ENCODE data around the gene SNX7.

The SNX7 gene

DNA sequence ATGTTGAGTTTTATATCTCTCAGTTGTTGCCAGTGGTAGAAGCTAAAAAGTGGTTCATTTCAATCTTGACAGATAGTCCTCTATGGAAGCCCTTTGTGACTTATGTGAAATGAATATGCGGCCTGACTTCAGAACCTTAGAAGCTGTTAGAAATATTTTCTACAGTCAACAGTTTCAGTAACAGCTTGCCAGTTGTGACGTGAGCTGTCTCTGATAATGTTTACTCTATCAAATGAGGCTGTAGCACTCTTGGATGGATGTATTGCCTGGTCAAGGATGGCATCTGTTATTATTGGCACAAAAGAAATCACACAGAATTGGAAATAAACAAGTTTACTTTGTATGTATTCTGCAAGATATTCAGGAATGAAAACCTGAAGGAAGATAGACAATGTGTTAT is 31.9 kb downstream of the SNX7 start:
- H3K4me3 ChIP-seq (ENCODE audit: low read depth, low read length): no peak overlapping the region
- DNase-seq (ENCODE audit: low read depth): no peak
- TF ChIP-seq, protein P1, sequence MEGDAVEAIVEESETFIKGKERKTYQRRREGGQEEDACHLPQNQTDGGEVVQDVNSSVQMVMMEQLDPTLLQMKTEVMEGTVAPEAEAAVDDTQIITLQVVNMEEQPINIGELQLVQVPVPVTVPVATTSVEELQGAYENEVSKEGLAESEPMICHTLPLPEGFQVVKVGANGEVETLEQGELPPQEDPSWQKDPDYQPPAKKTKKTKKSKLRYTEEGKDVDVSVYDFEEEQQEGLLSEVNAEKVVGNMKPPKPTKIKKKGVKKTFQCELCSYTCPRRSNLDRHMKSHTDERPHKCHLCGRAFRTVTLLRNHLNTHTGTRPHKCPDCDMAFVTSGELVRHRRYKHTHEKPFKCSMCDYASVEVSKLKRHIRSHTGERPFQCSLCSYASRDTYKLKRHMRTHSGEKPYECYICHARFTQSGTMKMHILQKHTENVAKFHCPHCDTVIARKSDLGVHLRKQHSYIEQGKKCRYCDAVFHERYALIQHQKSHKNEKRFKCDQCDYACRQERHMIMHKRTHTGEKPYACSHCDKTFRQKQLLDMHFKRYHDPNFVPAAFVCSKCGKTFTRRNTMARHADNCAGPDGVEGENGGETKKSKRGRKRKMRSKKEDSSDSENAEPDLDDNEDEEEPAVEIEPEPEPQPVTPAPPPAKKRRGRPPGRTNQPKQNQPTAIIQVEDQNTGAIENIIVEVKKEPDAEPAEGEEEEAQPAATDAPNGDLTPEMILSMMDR (IDR thresholded peaks at IDR 0.05; ENCODE audit: low read depth, low read length, missing control alignments): no peak

DNA sequence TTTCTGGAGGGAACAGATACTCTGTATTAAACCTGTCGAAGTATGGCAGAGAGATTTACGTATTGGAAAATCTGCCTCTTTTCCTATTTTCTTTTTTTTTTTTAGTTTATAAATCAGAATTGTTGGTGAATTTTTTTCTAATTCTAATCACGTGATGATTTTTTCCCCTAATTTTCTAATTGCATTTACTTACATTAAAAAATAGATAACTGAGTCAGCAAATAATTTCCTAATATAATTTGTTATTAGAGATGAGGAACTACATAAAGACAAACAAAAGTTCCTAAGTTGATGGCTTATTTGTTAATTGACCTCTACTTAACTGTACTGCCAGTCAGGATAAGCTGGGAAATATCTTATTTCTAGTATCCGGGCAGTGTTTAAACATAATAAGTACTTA is 34.6 kb downstream of the SNX7 start:
- DNase-seq (ENCODE audit: low read depth): no peak
- TF ChIP-seq, protein P1 (IDR thresholded peaks at IDR 0.05; ENCODE audit: low read depth, low read length, missing control alignments): no peak
- no peak overlapping the region for H3K4me3 ChIP-seq (ENCODE audit: low read depth, low read length)

DNA sequence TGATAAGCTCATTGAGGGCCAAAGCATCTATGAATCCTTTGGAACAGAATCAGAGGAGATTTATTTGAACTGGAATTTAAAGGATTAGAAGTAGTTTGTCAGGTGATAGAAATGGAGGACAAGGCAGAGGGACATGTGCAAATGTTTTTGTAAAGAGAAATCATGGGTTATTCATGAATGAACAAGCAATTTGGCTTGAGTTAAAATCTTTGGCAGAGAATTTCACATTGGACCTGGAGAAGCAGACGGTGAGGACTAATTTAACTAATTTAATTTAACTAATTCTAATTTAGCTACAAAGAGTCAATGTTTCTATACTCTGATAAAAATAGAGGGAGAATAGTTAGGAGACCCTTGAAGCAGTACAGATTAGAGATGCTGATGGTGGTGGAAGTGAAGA is 36.3 kb downstream of the SNX7 start:
- TF ChIP-seq, protein P1 (IDR thresholded peaks at IDR 0.05; ENCODE audit: low read depth, low read length, missing control alignments): no peak
- H3K4me3 ChIP-seq (ENCODE audit: low read depth, low read length): no peak overlapping the region
- no peak for DNase-seq (ENCODE audit: low read depth)

DNA sequence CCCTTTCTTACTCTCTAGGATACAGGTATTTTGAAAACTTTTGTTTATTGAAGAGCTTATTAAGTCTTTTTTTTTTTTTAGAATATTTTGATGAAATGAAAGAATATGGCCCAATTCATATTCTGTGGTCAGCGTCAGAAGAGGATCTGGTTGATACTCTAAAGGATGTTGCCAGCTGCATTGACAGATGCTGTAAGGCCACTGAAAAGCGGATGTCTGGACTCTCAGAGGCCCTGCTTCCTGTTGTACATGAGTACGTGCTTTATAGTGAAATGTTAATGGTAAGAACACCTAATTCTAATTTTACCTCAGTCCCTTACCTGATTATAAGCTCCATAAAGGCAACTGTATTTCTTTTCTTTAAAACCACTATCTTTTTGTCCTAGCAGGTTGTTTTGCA is 37.1 kb downstream of the SNX7 start:
- no peak overlapping the region for H3K4me3 ChIP-seq (ENCODE audit: low read depth, low read length)
- TF ChIP-seq, protein P1 (IDR thresholded peaks at IDR 0.05; ENCODE audit: low read depth, low read length, missing control alignments): no peak
- no peak for DNase-seq (ENCODE audit: low read depth)

DNA sequence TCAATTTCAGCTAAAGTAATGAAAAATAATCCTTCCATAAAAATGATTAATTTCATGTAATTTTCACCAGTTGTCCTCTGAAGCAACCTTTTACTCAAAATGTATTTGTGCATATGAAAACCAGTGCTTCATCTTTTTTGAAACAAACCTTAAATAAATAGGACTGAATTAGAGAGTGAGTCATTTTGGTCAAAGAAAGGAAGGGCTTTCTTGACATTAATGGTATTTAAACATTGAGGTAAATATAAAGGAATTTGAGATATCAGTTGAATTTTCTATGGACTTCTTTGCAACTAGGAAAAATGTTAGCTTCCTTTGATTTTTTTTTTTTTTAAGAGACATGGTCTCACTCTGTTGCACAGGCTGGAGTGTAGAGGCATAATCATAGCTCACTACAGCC is 38.7 kb downstream of the SNX7 start:
- DNase-seq (ENCODE audit: low read depth): no peak
- no peak overlapping the region for H3K4me3 ChIP-seq (ENCODE audit: low read depth, low read length)
- TF ChIP-seq, protein P1 (IDR thresholded peaks at IDR 0.05; ENCODE audit: low read depth, low read length, missing control alignments): no peak

DNA sequence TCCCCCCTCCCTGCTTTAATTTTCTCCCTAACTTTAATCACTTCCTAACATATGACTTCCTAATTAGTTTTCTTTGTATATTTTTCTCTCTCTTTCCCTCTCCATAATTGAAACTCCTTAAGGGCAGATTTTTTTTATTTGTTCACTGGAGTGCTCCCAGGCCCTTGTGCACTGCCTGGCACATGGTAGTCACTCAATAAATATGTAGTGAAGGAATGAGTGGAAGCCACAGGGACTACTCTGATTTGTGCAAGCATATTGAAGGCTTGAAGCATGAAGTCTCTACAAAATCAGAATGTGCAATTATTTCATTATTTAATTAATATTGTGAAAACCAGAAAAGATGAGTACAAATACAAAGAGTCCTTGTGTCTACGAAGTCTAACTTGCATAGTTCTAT is 41.5 kb downstream of the SNX7 start:
- DNase-seq (ENCODE audit: low read depth): no peak
- TF ChIP-seq, protein P1 (IDR thresholded peaks at IDR 0.05; ENCODE audit: low read depth, low read length, missing control alignments): no peak
- H3K4me3 ChIP-seq (ENCODE audit: low read depth, low read length): no peak overlapping the region

DNA sequence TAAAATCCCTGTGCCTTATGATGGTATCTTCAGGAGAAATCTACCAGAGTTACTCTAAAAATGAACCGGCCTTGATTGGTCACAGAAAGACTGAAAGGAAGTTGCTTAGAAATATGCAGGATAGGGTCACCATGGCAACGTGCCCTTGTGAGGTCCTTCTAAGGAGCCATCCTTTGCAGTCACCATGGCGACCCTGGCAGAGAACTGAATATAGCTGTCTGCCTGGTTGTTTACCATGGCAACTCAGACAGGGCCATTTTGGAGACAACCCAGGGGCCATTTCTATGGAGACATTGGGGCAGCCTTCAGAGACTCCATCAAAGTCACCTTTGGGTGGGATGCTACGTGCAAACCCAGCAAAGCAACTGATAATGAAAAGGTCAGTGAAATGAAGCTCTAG is 43.0 kb downstream of the SNX7 start:
- H3K4me3 ChIP-seq (ENCODE audit: low read depth, low read length): no peak overlapping the region
- no peak for DNase-seq (ENCODE audit: low read depth)
- TF ChIP-seq, protein P1 (IDR thresholded peaks at IDR 0.05; ENCODE audit: low read depth, low read length, missing control alignments): no peak
